22Rv1 (cell line): ENCODE measurements around the gene ZNF750.

Source experiments
- H3K27ac ChIP-seq: fragments of 450-650 bp; 2 replicates; pipeline ENCODE4 v1.5.1; 2017
- CTCF ChIP-seq: fragments of 450-650 bp; IDR thresholded peaks from 2 replicates; pipeline ENCODE4 v1.5.1; 2017; ENCODE audit warnings: mild to moderate bottlenecking
- ZFX ChIP-seq: fragments of 450-650 bp; IDR thresholded peaks from 2 replicates; pipeline ENCODE4 v1.6.1; 2017; ENCODE audit warnings: antibody characterized with exemption, borderline replicate concordance

The ZNF750 gene

GRCh38 chr17:82828875-82829487 lies 10.8 kb downstream of the ZNF750 start:
- TF ChIP-seq ZFX (no peak), CTCF (no peak)
- no peak overlapping the region for H3K27ac ChIP-seq

GRCh38 chr17:82826956-82827355 lies 12.9 kb downstream of the ZNF750 start:
- H3K27ac ChIP-seq: no peak overlapping the region
- no peak for TF ChIP-seq ZFX
- TF ChIP-seq CTCF: no peak

GRCh38 chr17:82826211-82826610 lies 13.6 kb downstream of the ZNF750 start:
- TF ChIP-seq CTCF: no peak
- TF ChIP-seq ZFX: no peak
- no peak overlapping the region for H3K27ac ChIP-seq

- no peak for TF ChIP-seq CTCF
- TF ChIP-seq ZFX: no peak
- H3K27ac ChIP-seq: no peak overlapping the region
These were observed 14.2 kb downstream of the ZNF750 start for GRCh38 chr17:82825540-82826124.

GRCh38 chr17:82823004-82823403 lies 16.8 kb downstream of the ZNF750 start:
- no peak overlapping the region for H3K27ac ChIP-seq
- TF ChIP-seq CTCF: peak; percentile 46
- TF ChIP-seq ZFX: no peak

GRCh38 chr17:82822281-82822680 lies 17.5 kb downstream of the ZNF750 start:
- H3K27ac ChIP-seq: no peak overlapping the region
- no peak for TF ChIP-seq CTCF
- TF ChIP-seq ZFX: no peak

- TF ChIP-seq ZFX (no peak), CTCF (no peak)
- no peak overlapping the region for H3K27ac ChIP-seq
These were observed 18.3 kb downstream of the ZNF750 start for GRCh38 chr17:82821554-82821953.
